Kidney (tissue), 14 donors: ENCODE measurements around the gene PDLIM5. TPM values are rescaled to one million over a fixed set of nuclear protein-coding genes. Genes with fewer than 3 reads are reported as not detected.
"Not testable (repeated sequence)": the region's sequence is repeated elsewhere in the genome, so short reads cannot be mapped to it uniquely, and the experiment has no call there.

Experiments used
- DNase-seq, 5 donors: peaks; one replicate each; pipeline ENCODE4 v3.0.0-alpha.2; 2013 to 2020
- FAIRE-seq: peaks from 2 replicates; lab custom pipeline; 2012; peaks lifted over from hg19 to GRCh38; lab: Jason Lieb, UNC
- H3K27ac ChIP-seq, 2 donors: one replicate each; pipeline ENCODE4 v1.7.0; 2013; ENCODE audit warnings: low read depth in 2 of 2, low read length in 2 of 2, inconsistent platforms in 1 of 2
- H3K27me3 ChIP-seq: one replicate; pipeline ENCODE4 v1.7.1; 2013; ENCODE audit warnings: low read length, inconsistent platforms; ENCODE audit not compliant: control insufficient read depth, insufficient read depth
- H3K36me3 ChIP-seq, 3 donors: one replicate each; pipeline versions ENCODE4 v1.7.0 to v1.7.1; 2013; ENCODE audit warnings: low read length in 3 of 3, control low read depth in 1 of 3, inconsistent platforms in 1 of 3; ENCODE audit not compliant: insufficient read depth in 3 of 3, control insufficient read depth in 2 of 3
- H3K4me1 ChIP-seq, 3 donors: one replicate each; pipeline versions ENCODE4 v1.7.0 to v1.7.1; 2013; ENCODE audit warnings: low read length in 3 of 3, inconsistent platforms in 1 of 3, low read depth in 1 of 3; ENCODE audit not compliant: control insufficient read depth in 2 of 3, insufficient read depth in 2 of 3
- H3K4me3 ChIP-seq, 3 donors: one replicate each; pipeline versions ENCODE4 v1.7.0 to v1.8.1; 2013; ENCODE audit warnings: low read length in 3 of 3, control low read depth in 1 of 3, inconsistent platforms in 1 of 3
- H3K9ac ChIP-seq, 3 donors: one replicate each; pipeline versions ENCODE4 v1.7.0 to v1.7.1; 2013; ENCODE audit warnings: low read length in 3 of 3, control low read depth in 1 of 3, inconsistent platforms in 1 of 3
- H3K9me3 ChIP-seq, 3 donors: one replicate each; pipeline versions ENCODE4 v1.7.0 to v1.7.1; 2013; ENCODE audit warnings: low read length in 3 of 3, control low read depth in 1 of 3, inconsistent platforms in 1 of 3; ENCODE audit not compliant: control insufficient read depth in 2 of 3, insufficient read depth in 1 of 3
- CTCF ChIP-seq: IDR thresholded peaks from 3 replicates; pipeline ENCODE4 v1.5.1; 2012; ENCODE audit warnings: mild to moderate bottlenecking, moderate library complexity, borderline replicate concordance; ENCODE audit not compliant: insufficient read depth; ENCODE audit errors: extremely low read depth
- intact Hi-C: fragments of 100-400 bp; cut with DNase I; formaldehyde crosslinking; loops from one replicate; pipeline ENCODE4 v1.11.1; 2022
- polyA plus RNA-seq: library from polyadenylated mRNA; stranded (reverse); fragments of 350-450 nt; fragmentation: Illumina TruSeq; extraction: RNeasy Lipid Tissue Mini Kit (QIAGEN cat#74804); gene quantifications from one replicate; pipeline ENCODE4 v1.2.3, GENCODE V29; 2014; ENCODE audit warnings: low read depth, low replicate concordance; ENCODE audit not compliant: insufficient read depth
- total RNA-seq: library from RNA; stranded (reverse); fragmentation: NEBNext Ultra II Directional; extraction: Animal tissue kit (Norgen Biotek cat#: 25700); gene quantifications from one replicate; pipeline ENCODE4 v1.2.1, GENCODE V29; 2021
- donor health status: control.
- donor health status: control.
- donor health status: control.
- donor health status: control.
- donor health status: control.
- donor health status: DM: yes; HTN: yes; CAD: no.
- donor health status: Normal renal cell carcinoma (clear cell type).

Gene PDLIM5
- total and polyA plus RNA-seq, 2 donors from 2014 or later: 24.3 to 167 TPM

GRCh38 chr4:94508806-94509205, 57.1 kb downstream of the PDLIM5 start:
- Histone ChIP-seq H3K27me3 (no peaks in the 10 kb centered on the region), H3K4me3 (no peak overlapping the region), H3K36me3 (no peaks in the 10 kb centered on the region), H3K27ac (no peak overlapping the region), H3K9ac (no peak overlapping the region), H3K4me1 (peaks cover 0 to 30% (median 11%) of the 10 kb centered on the region in 3 donors), H3K9me3 (no peaks in the 10 kb centered on the region)
- intact Hi-C loops: no loop called here
- DNase-seq: no peak
- FAIRE-seq: no peak
- TF ChIP-seq CTCF: no peak

- intact Hi-C loops: no loop called here
- Histone ChIP-seq H3K27me3 (no peaks in the 10 kb centered on the region), H3K36me3 (no peaks in the 10 kb centered on the region), H3K9ac (no peak overlapping the region), H3K4me1 (peaks cover 0 to 20% (median 11%) of the 10 kb centered on the region in 3 donors), H3K27ac (no peak overlapping the region), H3K4me3 (no peak overlapping the region), H3K9me3 (no peaks in the 10 kb centered on the region)
- FAIRE-seq (no peak), DNase-seq (no peak)
- TF ChIP-seq CTCF: no peak
Observed at GRCh38 chr4:94511591-94511990, 59.8 kb downstream of the PDLIM5 start.

GRCh38 chr4:94513532-94513931, 61.8 kb downstream of the PDLIM5 start:
- intact Hi-C loops, H3K27me3 ChIP-seq, H3K27ac ChIP-seq, H3K4me1 ChIP-seq, H3K9me3 ChIP-seq, H3K9ac ChIP-seq, DNase-seq, H3K4me3 ChIP-seq, H3K36me3 ChIP-seq, FAIRE-seq: not testable (repeated sequence)

GRCh38 chr4:94515365-94515764, 63.6 kb downstream of the PDLIM5 start:
- no peak for TF ChIP-seq CTCF
- DNase-seq: no peak
- Histone ChIP-seq H3K36me3 (no peaks in the 10 kb centered on the region), H3K9ac (no peak overlapping the region), H3K27ac (no peak overlapping the region), H3K4me3 (no peak overlapping the region), H3K27me3 (no peaks in the 10 kb centered on the region), H3K9me3 (no peaks in the 10 kb centered on the region), H3K4me1 (peaks cover 0 to 10% (median 3%) of the 10 kb centered on the region in 3 donors)
- intact Hi-C loops: no loop called here
- FAIRE-seq: no peak
